Neural cell (in vitro differentiated cells): ENCODE measurements around the gene RPLP1. TPM values are rescaled to one million over a fixed set of nuclear protein-coding genes. Genes with fewer than 3 reads are reported as not detected.

Source experiments
- H2AFZ ChIP-seq: fragments of 200-600, 300-800 bp; sonication (generic), shearing (Covaris generic); 2 replicates; pipeline ENCODE4 v1.6.0; 2014; ENCODE audit warnings: low read depth, mild to moderate bottlenecking, antibody characterized with exemption, low read length, moderate library complexity
- H3F3A ChIP-seq: fragments of 200-600 bp; shearing (Covaris generic); 2 replicates; pipeline ENCODE4 v1.6.1; 2016; ENCODE audit warnings: mild to moderate bottlenecking, moderate library complexity, mixed read lengths, antibody characterized with exemption, low read length; ENCODE audit not compliant: insufficient read depth, poor library complexity, severe bottlenecking
- H3K27ac ChIP-seq: fragments of 200-600, 300-800 bp; sonication (generic), shearing (Covaris generic); 2 replicates; pipeline ENCODE4 v1.5.1; 2014; ENCODE audit warnings: mild to moderate bottlenecking, low read length, moderate library complexity
- H3K27me3 ChIP-seq: fragments of 300-800, 200-600 bp; sonication (generic), shearing (Covaris generic); 2 replicates; pipeline ENCODE4 v1.6.0; 2014; ENCODE audit warnings: mild to moderate bottlenecking, low read depth, low read length, moderate library complexity; ENCODE audit not compliant: insufficient read depth
- H3K36me3 ChIP-seq: fragments of 300-800, 200-600 bp; sonication (generic), shearing (Covaris generic); 2 replicates; pipeline ENCODE4 v1.5.1; 2014; ENCODE audit warnings: mild to moderate bottlenecking, antibody characterized with exemption, low read length, moderate library complexity; ENCODE audit not compliant: insufficient read depth
- H3K4me2 ChIP-seq: fragments of 300-800, 200-600 bp; sonication (generic), shearing (Covaris generic); 2 replicates; pipeline ENCODE4 v1.6.0; 2014; ENCODE audit warnings: mild to moderate bottlenecking, low read length
- H3K4me3 ChIP-seq: fragments of 300-800, 200-600 bp; sonication (generic), shearing (Covaris generic); 2 replicates; pipeline ENCODE4 v1.5.1; 2014; ENCODE audit warnings: mild to moderate bottlenecking, low read length, moderate library complexity
- H3K79me2 ChIP-seq: fragments of 200-600 bp; shearing (Covaris generic); replicated peaks from 2 replicates; pipeline ENCODE4 v1.6.0; 2014; ENCODE audit warnings: mild to moderate bottlenecking, low read length, moderate library complexity; ENCODE audit not compliant: insufficient read depth
- H3K9ac ChIP-seq: fragments of 300-800, 200-600 bp; sonication (generic), shearing (Covaris generic); 2 replicates; pipeline ENCODE4 v1.6.1; 2016; ENCODE audit warnings: mild to moderate bottlenecking, low read length, mixed read lengths
- H3K9me2 ChIP-seq: fragments of 200-600 bp; shearing (Covaris generic); 2 replicates; pipeline ENCODE4 v1.6.1; 2016; ENCODE audit warnings: mild to moderate bottlenecking, low read length, mixed read lengths; ENCODE audit not compliant: insufficient read depth
- H3K9me3 ChIP-seq: fragments of 200-600, 300-800 bp; sonication (generic), shearing (Covaris generic); 2 replicates; pipeline ENCODE4 v1.6.1; 2016; ENCODE audit warnings: mild to moderate bottlenecking, mixed run types, low read length, moderate library complexity, mixed read lengths
- H4K20me1 ChIP-seq: fragments of 200-600 bp; shearing (Covaris generic); 2 replicates; pipeline ENCODE4 v1.6.1; 2016; ENCODE audit warnings: mild to moderate bottlenecking, mixed run types; ENCODE audit not compliant: insufficient read depth
- CTCF ChIP-seq: fragments of 450-650 bp; IDR thresholded peaks from 2 replicates; pipeline ENCODE4 v1.5.1; 2014; ENCODE audit warnings: antibody characterized with exemption, mild to moderate bottlenecking, moderate library complexity; ENCODE audit not compliant: poor library complexity, severe bottlenecking
- MXI1 ChIP-seq: fragments of 450-650 bp; conservative IDR thresholded peaks from 2 replicates; pipeline ENCODE4 v1.6.1; 2014; ENCODE audit warnings: antibody characterized with exemption, mild to moderate bottlenecking; ENCODE audit not compliant: poor library complexity, severe bottlenecking
- POLR2AphosphoS5 ChIP-seq: IDR thresholded peaks from 2 replicates; pipeline ENCODE4 v1.6.1; 2012
- RAD21 ChIP-seq: fragments of 450-650 bp; conservative IDR thresholded peaks from 2 replicates; pipeline ENCODE4 v1.6.1; 2014; ENCODE audit warnings: antibody characterized with exemption, mild to moderate bottlenecking, moderate library complexity
- polyA plus RNA-seq: library from polyadenylated mRNA; depleted of rRNA; stranded (reverse); fragments of >200 nt; gene quantifications from 2 replicates; pipeline ENCODE4 v1.2.3, GENCODE V29; 2014
- small RNA-seq, 3 experiments: library from RNA; depleted of rRNA; stranded (forward); fragments of <200 nt; gene quantifications; one replicate each; pipeline ENCODE3, GENCODE V24; 2012

RPLP1 gene
- polyA plus RNA-seq, 1 donor from 2014 or later, result 37.5 TPM

- Histone ChIP-seq H3K4me2 (no peak overlapping the region), H3F3A (no peaks in the 10 kb centered on the region), H3K27me3 (no peaks in the 10 kb centered on the region), H3K4me3 (no peak overlapping the region), H2AFZ (no peak overlapping the region), H4K20me1 (no peaks in the 10 kb centered on the region), H3K9ac (no peak overlapping the region), H3K36me3 (no peaks in the 10 kb centered on the region), H3K27ac (no peak overlapping the region), H3K9me3 (no peaks in the 10 kb centered on the region), H3K9me2 (no peaks in the 10 kb centered on the region), H3K79me2 (no peaks in the 10 kb centered on the region)
- no peak for TF ChIP-seq CTCF
- no peak for TF ChIP-seq MXI1
- TF ChIP-seq RAD21, result no peak
- no peak for TF ChIP-seq POLR2AphosphoS5
Measured at GRCh38 chr15:69504352-69505040, 51.9 kb downstream of the RPLP1 start.

Small RNA genes within 50 kb of the gene (small RNA-seq; reads per million reads assigned to genes)
- 0 to 0.41 (median 0.10) reads per million in 3 experiments for gene RF00012

Other genes starting within 250 kb of the RPLP1 start
- not detected in 2 replicates for gene PAQR5, start 153.9 kb upstream of the RPLP1 start, polyA plus RNA-seq
- 1.7 and 2.0 TPM in 2 replicates for gene KIF23, start 38.5 kb upstream of the RPLP1 start, polyA plus RNA-seq